DLD1 (cell line): ENCODE results near the gene TM9SF2.
"Not testable (repeated sequence)": the region's sequence is repeated elsewhere in the genome, so short reads cannot be mapped to it uniquely, and the experiment has no call there.

ENCODE experiments used
- in situ Hi-C: cut with HindIII; loops from 2 replicates; pipeline ENCODE4 v1.10.0; 2017; ENCODE audit warnings: low sequenced_read_pairs

TM9SF2 gene

GRCh38 chr13:99527301-99527700 lies 26.0 kb downstream of the TM9SF2 start:
- in situ Hi-C loops: no loop called here

GRCh38 chr13:99528547-99528946 lies 27.3 kb downstream of the TM9SF2 start:
- in situ Hi-C loops: no loop called here

- in situ Hi-C loops: no loop called here
Measured at GRCh38 chr13:99536023-99536422, 34.8 kb downstream of the TM9SF2 start.

GRCh38 chr13:99540530-99540929 lies 39.3 kb downstream of the TM9SF2 start:
- in situ Hi-C loops: no loop called here

- in situ Hi-C loops: no loop called here
Measured at GRCh38 chr13:99542788-99543406, 41.6 kb downstream of the TM9SF2 start.

- in situ Hi-C loops: no loop called here
Measured at GRCh38 chr13:99545361-99545760, 44.1 kb downstream of the TM9SF2 start.

- in situ Hi-C loops: no loop called here
Measured at GRCh38 chr13:99545979-99546378, 44.7 kb downstream of the TM9SF2 start.

- in situ Hi-C loops: no loop called here
Measured at GRCh38 chr13:99546878-99547277, 45.6 kb downstream of the TM9SF2 start.

GRCh38 chr13:99548448-99548847 lies 47.2 kb downstream of the TM9SF2 start:
- in situ Hi-C loops: no loop called here

GRCh38 chr13:99553033-99553432 lies 51.8 kb downstream of the TM9SF2 start:
- in situ Hi-C loops: no loop called here

- in situ Hi-C loops: no loop called here
Measured at GRCh38 chr13:99555149-99555548, 53.9 kb downstream of the TM9SF2 start.

- in situ Hi-C loops: no loop called here
Measured at GRCh38 chr13:99556867-99557443, 55.7 kb downstream of the TM9SF2 start.

GRCh38 chr13:99558570-99559180 lies 57.4 kb downstream of the TM9SF2 start:
- in situ Hi-C loops: no loop called here

- in situ Hi-C loops: no loop called here
Measured at GRCh38 chr13:99559560-99559959, 58.3 kb downstream of the TM9SF2 start.

GRCh38 chr13:99563404-99563803 lies 62.1 kb downstream of the TM9SF2 start:
- in situ Hi-C loops: no loop called here

GRCh38 chr13:99564386-99564785 lies 63.1 kb downstream of the TM9SF2 start:
- in situ Hi-C loops: no loop called here

GRCh38 chr13:99565478-99566124 lies 64.3 kb downstream of the TM9SF2 start:
- in situ Hi-C loops: no loop called here

- in situ Hi-C loops: no loop called here
Measured at GRCh38 chr13:99566125-99567083, 65.1 kb downstream of the TM9SF2 start.

- in situ Hi-C loops: not testable (repeated sequence)
Measured at GRCh38 chr13:99568901-99569300, 67.6 kb downstream of the TM9SF2 start.

- in situ Hi-C loops: no loop called here
Measured at GRCh38 chr13:99572131-99572530, 70.9 kb downstream of the TM9SF2 start.

GRCh38 chr13:99572921-99573320 lies 71.6 kb downstream of the TM9SF2 start:
- in situ Hi-C loops: no loop called here
